ENCODE measurements around the gene C19orf85.
"Not testable (repeated sequence)": the region's sequence is repeated elsewhere in the genome, so short reads cannot be mapped to it uniquely, and the experiment has no call there.

The C19orf85 gene

GRCh38 chr19:55453511-55454260, 10.9 kb downstream of the C19orf85 start:
- ChIA-PET CTCF (interaction anchor here (0.8 to 1.6 kb wide), 6 partner anchors 14 to 312 kb away, joined by 3 to 9 read pairs (median 3); no protein-coding TSS in a partner anchor), POLR2A (no interaction called here)
- no peak for DNase-seq (ENCODE audit: extremely low spot score)
- TF ChIP-seq, protein P1, sequence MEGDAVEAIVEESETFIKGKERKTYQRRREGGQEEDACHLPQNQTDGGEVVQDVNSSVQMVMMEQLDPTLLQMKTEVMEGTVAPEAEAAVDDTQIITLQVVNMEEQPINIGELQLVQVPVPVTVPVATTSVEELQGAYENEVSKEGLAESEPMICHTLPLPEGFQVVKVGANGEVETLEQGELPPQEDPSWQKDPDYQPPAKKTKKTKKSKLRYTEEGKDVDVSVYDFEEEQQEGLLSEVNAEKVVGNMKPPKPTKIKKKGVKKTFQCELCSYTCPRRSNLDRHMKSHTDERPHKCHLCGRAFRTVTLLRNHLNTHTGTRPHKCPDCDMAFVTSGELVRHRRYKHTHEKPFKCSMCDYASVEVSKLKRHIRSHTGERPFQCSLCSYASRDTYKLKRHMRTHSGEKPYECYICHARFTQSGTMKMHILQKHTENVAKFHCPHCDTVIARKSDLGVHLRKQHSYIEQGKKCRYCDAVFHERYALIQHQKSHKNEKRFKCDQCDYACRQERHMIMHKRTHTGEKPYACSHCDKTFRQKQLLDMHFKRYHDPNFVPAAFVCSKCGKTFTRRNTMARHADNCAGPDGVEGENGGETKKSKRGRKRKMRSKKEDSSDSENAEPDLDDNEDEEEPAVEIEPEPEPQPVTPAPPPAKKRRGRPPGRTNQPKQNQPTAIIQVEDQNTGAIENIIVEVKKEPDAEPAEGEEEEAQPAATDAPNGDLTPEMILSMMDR (IDR thresholded peaks at IDR 0.05; ENCODE audit: control extremely low read depth, extremely low read depth, low read depth, missing control alignments): no peak

- no peak for DNase-seq (ENCODE audit: extremely low spot score)
- ChIA-PET POLR2A (no interaction called here), CTCF (interaction anchor here (1.0 to 1.6 kb wide), 3 partner anchors 15 to 151 kb away, joined by 3 to 9 read pairs (median 5); no protein-coding TSS in a partner anchor)
- TF ChIP-seq, protein P1 (IDR thresholded peaks at IDR 0.05; ENCODE audit: control extremely low read depth, extremely low read depth, low read depth, missing control alignments): no peak
These were observed 11.7 kb downstream of the C19orf85 start for GRCh38 chr19:55452749-55453346.

DNA sequence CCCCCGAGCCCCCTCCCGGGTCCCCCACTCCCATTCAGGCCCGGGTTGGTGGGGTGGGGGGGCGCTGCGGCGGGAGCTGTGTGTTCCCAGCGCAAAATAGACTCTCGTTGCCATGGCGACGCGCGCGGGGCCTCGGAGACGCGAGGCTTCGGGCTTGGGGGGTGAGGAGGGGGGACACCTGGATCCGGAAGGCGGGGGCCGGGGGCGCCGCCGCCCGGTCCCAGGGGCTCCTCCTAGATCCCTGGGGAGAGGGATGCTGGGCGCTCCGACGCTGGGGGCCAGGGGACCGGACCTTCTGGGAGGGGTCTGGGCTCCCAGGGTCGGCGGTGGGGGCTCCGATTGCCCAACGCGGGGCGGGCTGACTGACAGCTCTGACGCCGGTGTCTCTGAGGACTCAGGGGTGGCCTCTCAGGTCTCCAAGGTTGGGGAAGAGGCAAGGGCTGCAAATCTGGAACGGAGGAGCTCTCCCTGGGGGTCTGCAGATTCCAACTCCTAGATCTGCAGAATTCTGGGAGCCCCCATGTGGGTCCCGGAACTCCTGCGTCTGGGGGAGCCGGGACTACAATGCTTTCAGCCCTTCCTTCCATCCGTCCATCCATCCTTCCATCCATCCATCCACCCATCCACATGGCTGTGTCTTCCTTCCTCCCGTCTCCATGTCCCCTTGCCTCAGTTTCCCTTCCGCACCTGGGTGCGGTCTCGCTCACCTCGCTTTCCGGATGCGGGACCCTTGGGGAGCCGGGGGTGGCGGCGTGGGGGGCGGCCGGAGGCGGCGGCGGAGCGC, 12.4 kb downstream of the C19orf85 start:
- ChIA-PET POLR2A (no interaction called here), CTCF (interaction anchor here (1.0 kb wide), 1 partner anchor 16 kb away, joined by 5 read pairs; no protein-coding TSS in a partner anchor)
- TF ChIP-seq, protein P1 (IDR thresholded peaks at IDR 0.05; ENCODE audit: control extremely low read depth, extremely low read depth, low read depth, missing control alignments): no peak
- DNase-seq (ENCODE audit: extremely low spot score): no peak

- DNase-seq (ENCODE audit: extremely low spot score): no peak
- CTCF ChIA-PET: no interaction called here
These were observed 13.2 kb downstream of the C19orf85 start for GRCh38 chr19:55451163-55451964.

GRCh38 chr19:55449469-55449868, 15.1 kb downstream of the C19orf85 start:
- TF ChIP-seq, protein P1 (IDR thresholded peaks at IDR 0.05; ENCODE audit: control extremely low read depth, extremely low read depth, low read depth, missing control alignments): no peak
- DNase-seq (ENCODE audit: extremely low spot score): no peak
- CTCF ChIA-PET: interaction anchor here (1.0 kb wide), 1 partner anchor 18 kb away, joined by 6 read pairs; no protein-coding TSS in a partner anchor
- POLR2A ChIA-PET: no interaction called here

More at GRCh38 chr19:55451163-55451964, 13.2 kb downstream of the C19orf85 start:
- POLR2A ChIA-PET: no interaction called here
- TF ChIP-seq, protein P1 (IDR thresholded peaks at IDR 0.05; ENCODE audit: control extremely low read depth, extremely low read depth, low read depth, missing control alignments): no peak

DNA sequence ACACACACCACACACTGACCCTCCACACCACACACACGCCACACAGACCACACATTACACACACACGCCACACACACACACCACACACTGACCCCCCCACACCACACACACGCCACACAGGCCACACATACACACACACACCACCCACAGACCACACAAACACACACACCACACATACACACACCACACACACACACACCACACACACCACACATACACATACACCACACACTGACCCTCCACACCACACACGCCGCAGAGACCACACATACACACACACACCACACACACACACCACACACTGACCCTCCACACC, 16.4 kb downstream of the C19orf85 start:
- DNase-seq (ENCODE audit: extremely low spot score); POLR2A ChIA-PET; CTCF ChIA-PET: not testable (repeated sequence)

All from GM10248 (cell line).